GM19468 (cell line): ENCODE data around the gene BIRC6.

Source experiments
- ATAC-seq: cut with Tn5 transposase; IDR thresholded peaks from one replicate; pipeline ENCODE4 v1.9.1; 2021; ENCODE audit warnings: mild to moderate bottlenecking, moderate library complexity, moderate number of reproducible peaks; ENCODE audit not compliant: unreplicated experiment; ENCODE audit errors: extremely low read depth

The BIRC6 gene

DNA sequence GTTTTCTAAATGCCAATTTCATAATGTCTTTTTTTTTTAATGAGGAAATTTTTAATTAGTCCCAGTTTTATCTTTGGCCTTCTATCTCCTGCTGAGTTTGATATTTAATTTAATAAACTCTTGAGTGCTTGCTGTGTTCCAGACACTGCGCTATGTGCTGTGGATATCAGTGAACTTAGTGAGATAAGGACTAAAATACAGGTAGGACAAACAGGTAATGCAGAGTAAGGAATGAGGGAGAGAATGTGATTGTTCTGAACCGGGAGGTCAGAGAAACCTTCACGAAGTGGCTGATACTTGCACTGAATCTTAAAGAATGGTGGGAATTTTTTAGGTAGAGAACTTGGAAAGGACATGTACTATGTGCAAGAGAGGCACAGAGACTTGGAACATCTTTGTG is 299.2 kb downstream of the BIRC6 start:
- no peak for ATAC-seq

DNA sequence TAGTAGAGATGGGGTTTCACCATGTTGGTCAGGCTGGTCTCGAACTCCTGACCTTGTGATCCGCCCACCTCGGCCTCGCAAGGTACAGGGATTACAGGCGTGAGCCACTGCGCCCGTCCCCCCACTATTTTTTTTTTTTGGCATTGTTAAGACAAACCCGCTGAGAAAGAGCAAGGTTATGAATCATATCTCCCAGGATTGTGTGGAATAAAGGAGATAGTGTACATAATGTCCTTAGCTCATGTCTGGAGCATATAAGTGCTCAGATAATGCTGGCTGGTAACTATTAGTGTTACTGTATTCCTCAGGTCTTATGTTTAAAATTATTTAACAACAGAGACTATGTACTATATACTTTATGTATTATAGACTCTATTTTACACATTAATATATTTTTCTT is 307.0 kb downstream of the BIRC6 start:
- no peak for ATAC-seq

DNA sequence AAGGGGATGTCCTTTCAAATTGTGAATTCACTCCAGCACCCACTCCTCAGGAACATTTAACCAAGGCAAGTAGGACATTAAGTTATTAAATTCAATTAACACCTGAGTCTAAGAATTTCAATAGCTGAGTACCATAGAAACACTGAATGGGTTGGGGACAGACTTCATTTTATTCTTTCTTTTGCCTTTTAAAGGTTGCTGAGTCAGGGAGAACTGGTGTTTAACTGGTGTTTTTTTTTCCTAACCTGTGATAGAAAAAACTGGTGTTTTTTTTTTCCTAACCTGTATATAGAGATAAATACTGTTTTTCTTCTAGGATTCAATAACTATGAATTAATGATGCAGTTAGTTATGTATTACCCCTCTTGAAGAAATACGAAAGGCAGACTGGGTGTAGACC is 309.9 kb downstream of the BIRC6 start:
- no peak for ATAC-seq

GRCh38 chr2:32668254-32668653 is 311.4 kb downstream of the BIRC6 start:
- ATAC-seq: no peak
